ENCODE results near the gene GALNT4. TPM values are rescaled to one million over a fixed set of nuclear protein-coding genes. Genes with fewer than 3 reads are reported as not detected.
A peak's percentile ranks its signal among the peaks of the same experiment; 100 is the strongest.

The GALNT4 gene
- total RNA-seq, 2 donors from 2014 or later = 37.2 to 54.4 TPM

DNA sequence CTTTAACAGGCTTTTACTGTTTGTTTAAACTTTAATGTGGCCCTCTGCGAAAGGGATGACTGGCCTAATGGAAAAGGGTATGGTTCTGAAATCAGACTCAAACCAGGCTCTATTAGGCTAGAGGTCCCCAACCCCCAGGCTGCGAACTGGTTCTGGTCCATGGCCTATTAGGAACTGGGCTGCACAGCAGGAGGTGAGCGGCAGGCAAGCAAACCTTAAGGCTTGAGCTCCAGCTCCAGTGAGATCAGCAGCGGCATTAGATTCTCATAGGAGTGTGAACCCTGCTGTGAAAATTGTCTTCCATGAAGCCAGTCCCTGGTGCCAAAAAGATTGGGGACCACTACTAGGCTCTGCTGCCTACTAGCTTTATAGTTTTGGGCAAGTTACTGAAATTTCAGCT lies 11.1 kb downstream of the GALNT4 start:
- Histone ChIP-seq H3K9me3 (no peaks in the 10 kb centered on the region), H3K9ac (ENCODE audit: low read depth in 2 of 2, low read length in 2 of 2) (no peak overlapping the region), H3K27ac (no peak overlapping the region), H3K36me3 (no peaks in the 10 kb centered on the region), H3K4me3 (no peak overlapping the region), H3K4me1 (no peaks in the 10 kb centered on the region), H3K27me3 (no peaks in the 10 kb centered on the region)
- no peak for DNase-seq
- intact Hi-C loops (cut with DNase I) = no loop called here
- TF ChIP-seq, protein P1, sequence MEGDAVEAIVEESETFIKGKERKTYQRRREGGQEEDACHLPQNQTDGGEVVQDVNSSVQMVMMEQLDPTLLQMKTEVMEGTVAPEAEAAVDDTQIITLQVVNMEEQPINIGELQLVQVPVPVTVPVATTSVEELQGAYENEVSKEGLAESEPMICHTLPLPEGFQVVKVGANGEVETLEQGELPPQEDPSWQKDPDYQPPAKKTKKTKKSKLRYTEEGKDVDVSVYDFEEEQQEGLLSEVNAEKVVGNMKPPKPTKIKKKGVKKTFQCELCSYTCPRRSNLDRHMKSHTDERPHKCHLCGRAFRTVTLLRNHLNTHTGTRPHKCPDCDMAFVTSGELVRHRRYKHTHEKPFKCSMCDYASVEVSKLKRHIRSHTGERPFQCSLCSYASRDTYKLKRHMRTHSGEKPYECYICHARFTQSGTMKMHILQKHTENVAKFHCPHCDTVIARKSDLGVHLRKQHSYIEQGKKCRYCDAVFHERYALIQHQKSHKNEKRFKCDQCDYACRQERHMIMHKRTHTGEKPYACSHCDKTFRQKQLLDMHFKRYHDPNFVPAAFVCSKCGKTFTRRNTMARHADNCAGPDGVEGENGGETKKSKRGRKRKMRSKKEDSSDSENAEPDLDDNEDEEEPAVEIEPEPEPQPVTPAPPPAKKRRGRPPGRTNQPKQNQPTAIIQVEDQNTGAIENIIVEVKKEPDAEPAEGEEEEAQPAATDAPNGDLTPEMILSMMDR (IDR thresholded peaks at IDR 0.05) = no peak

- Histone ChIP-seq H3K27ac (peak overlapping the region; percentile 60), H3K4me1 (no peaks in the 10 kb centered on the region), H3K9me3 (no peaks in the 10 kb centered on the region), H3K4me3 (no peak overlapping the region), H3K36me3 (no peaks in the 10 kb centered on the region), H3K9ac (ENCODE audit: low read depth in 2 of 2, low read length in 2 of 2) (peak overlapping the region in 1 of 2 donors; percentile 40), H3K27me3 (no peaks in the 10 kb centered on the region)
- intact Hi-C loops (cut with DNase I) = no loop called here
- TF ChIP-seq, protein P1 (IDR thresholded peaks at IDR 0.05) = no peak
- DNase-seq = peak; percentile 50
These were observed 17.4 kb downstream of the GALNT4 start for GRCh38 chr12:89507015-89507824.

DNA sequence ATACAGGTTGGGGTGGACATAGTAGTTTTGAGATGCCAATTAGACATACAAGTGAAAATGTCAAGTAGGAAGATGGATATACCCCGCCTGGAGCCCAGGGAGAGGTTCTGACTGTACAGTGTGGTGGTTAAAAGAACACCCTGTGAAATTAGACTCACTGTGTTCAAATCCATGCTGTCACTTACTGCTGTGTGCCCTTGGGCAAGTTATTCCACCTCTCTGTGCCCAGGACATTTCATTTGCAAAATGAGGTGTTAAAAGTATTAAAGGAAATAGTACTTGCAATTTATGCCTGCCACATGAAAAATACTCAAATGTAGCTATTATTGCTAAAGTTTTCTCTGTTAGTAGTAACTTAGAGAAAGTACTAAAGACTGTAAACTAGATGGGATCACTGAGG lies 18.5 kb downstream of the GALNT4 start:
- peak overlapping the region; percentile 60 for H3K27ac ChIP-seq
- DNase-seq = no peak
- no peaks in the 10 kb centered on the region for H3K27me3 ChIP-seq
- intact Hi-C loops (cut with DNase I) = no loop called here
- no peak overlapping the region for H3K4me3 ChIP-seq
- H3K9me3 ChIP-seq = no peaks in the 10 kb centered on the region
- peak overlapping the region in 1 of 2 donors; percentile 43 for H3K9ac ChIP-seq (ENCODE audit: low read depth in 2 of 2, low read length in 2 of 2)
- TF ChIP-seq, protein P1 (IDR thresholded peaks at IDR 0.05) = no peak
- H3K36me3 ChIP-seq = no peaks in the 10 kb centered on the region
- H3K4me1 ChIP-seq = no peaks in the 10 kb centered on the region

DNA sequence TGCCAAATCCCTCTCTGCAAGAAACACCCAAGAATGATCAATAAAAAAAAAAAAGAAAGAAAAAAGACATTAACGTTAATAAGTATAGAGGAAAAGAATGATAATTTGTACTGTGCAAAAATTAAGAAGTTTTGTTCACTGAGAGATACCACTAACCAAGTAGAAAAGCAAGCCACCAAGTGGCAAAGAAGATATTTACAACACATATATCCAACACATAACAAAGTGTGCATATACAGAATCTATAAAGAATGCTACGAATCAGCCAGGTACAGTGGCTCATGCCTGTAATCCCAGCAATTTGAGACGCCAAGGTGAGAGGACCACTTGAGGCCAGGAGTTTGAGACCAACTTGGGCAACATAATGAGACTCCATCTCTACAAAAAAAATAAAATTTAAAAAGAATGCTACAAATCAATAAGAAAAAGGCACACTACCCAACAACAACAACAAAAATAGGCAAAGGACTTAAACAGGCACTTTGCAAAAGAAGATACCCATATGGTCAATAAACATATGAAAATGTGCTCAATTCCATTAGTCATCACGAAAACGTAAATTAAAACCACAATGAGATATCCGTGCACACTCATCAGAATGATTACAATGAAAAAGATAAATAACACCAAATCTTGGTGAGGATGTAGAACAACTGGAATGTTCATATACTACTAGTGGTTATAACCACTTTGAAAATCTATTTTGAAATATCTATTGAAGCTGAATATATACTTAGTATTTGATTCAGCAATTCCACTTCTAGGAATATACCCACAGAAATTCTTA lies 19.8 kb downstream of the GALNT4 start:
- Histone ChIP-seq H3K27ac (no peak overlapping the region), H3K36me3 (no peaks in the 10 kb centered on the region), H3K9me3 (no peaks in the 10 kb centered on the region), H3K4me3 (no peak overlapping the region), H3K27me3 (no peaks in the 10 kb centered on the region), H3K9ac (ENCODE audit: low read depth in 2 of 2, low read length in 2 of 2) (no peak overlapping the region), H3K4me1 (no peaks in the 10 kb centered on the region)
- intact Hi-C loops (cut with DNase I) = no loop called here
- no peak for DNase-seq
- TF ChIP-seq, protein P1 (IDR thresholded peaks at IDR 0.05) = no peak

DNA sequence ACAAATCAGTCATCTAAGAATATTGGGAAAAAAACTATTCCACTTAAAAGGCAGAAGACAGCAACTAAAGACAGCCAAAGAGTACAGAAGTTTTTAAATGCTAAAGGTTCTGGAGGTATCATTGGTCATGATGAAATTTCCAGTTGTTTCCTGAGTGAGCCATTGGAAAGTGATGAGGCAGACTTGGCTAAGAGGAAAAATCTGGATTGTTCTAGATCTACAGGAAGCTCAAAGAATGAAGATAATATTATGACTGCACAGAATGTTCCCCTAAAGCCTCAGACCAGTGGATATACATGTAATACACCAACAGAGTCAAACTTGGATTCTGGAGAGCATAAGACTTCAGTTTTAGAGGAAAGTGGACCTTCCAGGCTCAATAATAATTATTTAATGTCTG lies 22.8 kb downstream of the GALNT4 start:
- Histone ChIP-seq H3K4me3 (no peak overlapping the region), H3K36me3 (no peaks in the 10 kb centered on the region), H3K27me3 (no peaks in the 10 kb centered on the region), H3K4me1 (peaks cover 4% of the 10 kb centered on the region), H3K27ac (no peak overlapping the region), H3K9ac (ENCODE audit: low read depth in 2 of 2, low read length in 2 of 2) (no peak overlapping the region), H3K9me3 (no peaks in the 10 kb centered on the region)
- intact Hi-C loops (cut with DNase I) = no loop called here
- TF ChIP-seq, protein P1 (IDR thresholded peaks at IDR 0.05) = no peak
- no peak for DNase-seq
